ENCODE results near the gene ADCY3.

The ADCY3 gene

GRCh38 chr2:24874035-24874434 lies 46.0 kb downstream of the ADCY3 start:
- no peak for FAIRE-seq

DNA sequence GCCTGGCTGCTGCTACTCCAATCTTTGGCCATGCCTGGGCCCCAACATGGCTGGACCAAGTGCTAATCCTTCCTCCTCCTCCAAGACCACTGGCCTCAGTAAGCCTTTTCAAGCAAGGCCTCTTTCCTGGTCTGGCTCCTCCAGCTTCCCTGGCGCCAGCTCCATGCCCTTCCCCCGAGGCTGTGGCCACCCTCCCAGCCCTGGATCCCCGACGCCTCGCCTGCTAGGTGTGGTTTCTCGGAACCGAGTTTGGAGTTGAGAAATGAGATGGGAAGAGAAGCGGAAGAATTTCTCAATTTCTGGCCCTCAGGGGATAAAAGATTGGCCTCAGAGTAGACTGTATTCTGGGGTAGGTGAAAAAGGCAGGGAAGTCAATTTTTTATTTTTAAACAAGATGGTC lies 46.4 kb downstream of the ADCY3 start:
- no peak for FAIRE-seq

DNA sequence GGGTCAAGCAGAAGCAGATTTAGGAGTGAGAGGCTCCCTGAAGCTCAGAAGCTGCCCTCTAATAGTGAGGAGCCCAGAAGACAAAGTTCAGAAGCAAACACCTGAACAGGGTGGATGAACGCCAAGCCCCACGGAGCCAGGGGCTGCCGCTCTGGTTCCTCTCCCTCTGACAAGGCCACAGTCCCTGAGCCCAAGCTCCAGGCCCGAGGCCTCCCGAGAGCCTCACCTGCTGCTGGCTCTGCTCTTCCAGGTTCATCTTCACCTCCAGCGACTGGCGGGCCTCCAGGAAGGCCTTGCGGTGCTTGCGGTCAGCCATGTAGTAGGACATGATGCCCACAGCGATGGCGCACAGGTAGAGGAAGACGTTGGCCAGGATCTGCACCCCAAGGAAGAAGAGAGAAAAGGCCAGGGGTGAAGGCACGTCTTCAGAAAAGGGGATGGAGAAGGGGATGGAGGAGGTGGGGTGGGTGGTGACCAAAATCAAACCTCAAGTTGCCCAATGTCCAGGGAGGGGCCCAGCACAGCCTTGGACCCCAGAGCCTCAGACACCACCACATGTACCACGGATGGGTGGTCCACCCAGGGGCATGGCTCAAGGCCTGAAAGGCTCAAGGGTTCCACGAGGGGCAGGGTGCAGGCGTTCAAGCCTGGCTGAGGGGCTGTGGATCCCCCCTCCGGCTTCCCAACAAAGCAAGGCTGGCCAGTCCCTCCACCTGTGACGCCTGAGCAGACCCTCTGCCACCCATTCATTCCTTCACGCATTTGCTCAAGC lies 47.5 kb downstream of the ADCY3 start:
- FAIRE-seq, result no peak

DNA sequence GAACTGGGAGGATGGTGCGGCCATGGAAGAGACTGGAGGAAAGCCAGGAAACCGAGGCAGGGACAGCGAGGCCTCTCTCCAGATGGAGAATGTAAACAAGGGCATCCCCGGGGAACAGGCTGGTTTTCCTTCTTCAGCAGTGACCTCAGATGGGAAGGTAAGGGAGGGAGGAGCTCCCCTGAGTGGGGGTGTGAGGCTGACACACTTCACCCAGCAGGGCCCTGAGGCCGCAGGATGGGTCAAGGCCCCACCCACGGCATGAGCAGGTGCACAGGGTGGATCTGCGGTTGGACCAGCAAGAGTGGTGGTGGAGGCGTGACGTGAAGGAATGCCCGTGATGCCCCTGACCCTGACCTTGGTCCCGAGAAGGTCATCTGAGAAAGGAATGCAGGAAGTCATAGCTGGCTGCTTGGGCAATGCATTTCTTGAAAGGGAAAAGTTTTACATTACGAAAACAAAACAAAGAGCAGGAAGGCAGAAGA lies 48.1 kb downstream of the ADCY3 start:
- FAIRE-seq, result no peak

GRCh38 chr2:24870891-24871705 lies 48.9 kb downstream of the ADCY3 start:
- FAIRE-seq, result no peak

DNA sequence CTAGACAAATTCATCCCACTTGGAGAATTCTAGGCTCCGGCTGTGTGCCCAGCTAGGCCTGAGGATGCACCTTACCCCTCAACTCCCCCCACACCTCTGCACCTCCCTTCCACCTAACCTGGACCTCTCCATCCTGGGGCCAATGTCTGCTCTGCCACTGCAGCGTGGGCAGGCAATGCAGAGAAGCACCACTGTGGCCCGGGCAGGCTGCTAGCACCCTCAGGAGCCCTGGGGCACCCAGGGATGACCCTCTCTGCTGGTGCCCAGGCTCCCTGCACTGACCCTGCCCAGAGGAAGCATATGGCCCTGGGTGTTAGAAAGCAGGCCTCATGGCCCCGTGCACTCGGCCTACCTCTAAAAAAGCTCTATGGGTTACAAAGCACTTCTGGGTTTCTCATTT lies 49.6 kb downstream of the ADCY3 start:
- FAIRE-seq, result no peak

- FAIRE-seq, result no peak
Measured at GRCh38 chr2:24866946-24867345, 53.1 kb downstream of the ADCY3 start.

- FAIRE-seq, result no peak
Measured at GRCh38 chr2:24863641-24864040, 56.4 kb downstream of the ADCY3 start.

- no peak for FAIRE-seq
Measured at GRCh38 chr2:24861500-24861899, 58.5 kb downstream of the ADCY3 start.

- FAIRE-seq, result no peak
Measured at GRCh38 chr2:24860631-24861030, 59.4 kb downstream of the ADCY3 start.

- FAIRE-seq, result no peak
Measured at GRCh38 chr2:24859968-24860600, 60.0 kb downstream of the ADCY3 start.

- FAIRE-seq, result no peak
Measured at GRCh38 chr2:24858996-24859395, 61.0 kb downstream of the ADCY3 start.

DNA sequence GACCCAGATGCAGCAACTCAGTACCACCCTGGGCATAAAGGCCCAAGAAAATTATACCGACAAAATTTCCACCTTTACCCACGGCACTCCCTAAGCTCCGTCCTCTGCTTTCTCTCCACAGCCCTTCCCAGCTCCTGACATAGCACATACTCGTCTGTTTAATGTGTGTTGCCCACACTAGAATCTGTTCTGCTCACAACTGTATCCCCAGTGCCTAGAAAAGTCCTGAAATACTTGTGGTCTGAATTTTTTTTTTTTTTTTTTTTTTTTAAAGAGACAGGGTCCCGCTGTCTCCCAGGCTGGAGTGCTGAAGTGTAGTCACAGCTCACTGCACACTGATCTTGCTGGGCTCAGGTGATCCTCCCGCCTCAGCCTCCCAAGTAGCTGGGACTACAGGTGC lies 62.3 kb downstream of the ADCY3 start:
- no peak for FAIRE-seq

DNA sequence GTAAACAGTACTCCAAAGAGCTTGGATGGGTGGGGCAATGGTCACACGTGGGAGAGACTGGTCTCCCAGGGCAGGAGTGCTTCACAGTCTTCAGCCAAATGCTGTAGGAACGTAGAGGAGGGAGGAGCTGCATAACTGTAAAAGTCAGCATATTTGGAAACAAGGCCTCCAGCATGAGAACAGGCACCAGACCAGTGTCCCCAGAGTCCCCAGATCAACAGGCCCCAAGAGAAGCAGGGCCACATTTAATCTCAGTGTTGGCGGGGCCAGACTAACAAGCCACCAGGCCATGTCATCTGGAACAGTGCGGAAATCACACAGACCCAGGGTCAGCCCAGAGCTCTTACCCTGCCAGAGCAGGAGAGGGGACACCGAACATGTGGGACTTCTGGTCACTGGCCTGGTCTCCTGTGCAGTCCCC lies 63.2 kb downstream of the ADCY3 start:
- no peak for FAIRE-seq

GRCh38 chr2:24855726-24856125 lies 64.3 kb downstream of the ADCY3 start:
- FAIRE-seq, result no peak

DNA sequence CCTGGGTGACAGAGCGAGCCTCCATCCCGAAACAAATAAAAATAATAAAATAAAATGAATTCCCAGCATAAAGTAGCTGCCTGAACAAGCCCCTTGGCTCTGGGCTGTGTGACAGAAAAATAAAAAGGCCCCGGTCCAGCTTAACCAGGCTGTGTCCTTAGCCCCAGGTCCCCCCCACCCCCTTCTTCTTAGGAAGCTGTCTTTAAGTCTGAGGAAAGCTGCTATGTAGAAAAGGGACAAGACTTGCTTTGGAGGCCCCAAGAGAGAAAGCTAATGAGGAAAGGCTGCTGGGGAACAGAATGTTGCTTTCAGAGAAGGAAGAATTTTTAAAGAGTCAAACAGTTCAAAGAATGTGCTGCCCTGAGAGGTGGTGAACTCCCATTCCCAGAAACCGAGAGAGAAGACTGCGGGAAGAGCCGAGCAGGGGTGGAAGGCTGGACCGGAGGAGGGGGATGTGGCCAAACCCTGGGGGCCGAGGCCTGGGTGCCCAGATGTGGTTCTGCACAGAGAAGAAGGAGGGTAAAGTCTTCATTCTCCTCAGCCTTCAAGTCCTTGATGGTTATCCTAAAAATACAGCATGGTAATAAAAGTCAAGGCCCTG lies 64.9 kb downstream of the ADCY3 start:
- no peak for FAIRE-seq

GRCh38 chr2:24853996-24854395 lies 66.0 kb downstream of the ADCY3 start:
- no peak for FAIRE-seq

DNA sequence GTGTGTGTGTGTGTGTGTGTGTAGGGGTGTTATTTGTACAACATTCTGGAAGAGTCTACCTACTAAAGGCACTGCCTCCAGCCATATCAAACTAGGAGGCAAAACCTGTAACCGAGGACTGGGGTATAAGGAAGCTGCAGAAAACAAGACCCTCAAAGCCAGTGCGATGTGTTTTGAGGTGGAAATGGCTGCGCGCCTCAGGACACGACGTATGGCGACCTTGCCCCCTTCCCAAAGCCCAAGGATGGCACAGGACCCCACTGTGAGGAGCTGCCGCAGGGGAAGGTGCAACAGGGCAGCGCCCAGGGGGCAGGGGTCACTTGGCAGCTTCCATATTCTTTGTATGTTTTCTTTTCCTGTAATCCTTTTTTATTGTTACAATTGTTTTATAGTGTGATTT lies 67.0 kb downstream of the ADCY3 start:
- no peak for FAIRE-seq

- no peak for FAIRE-seq
Measured at GRCh38 chr2:24852431-24853020, 67.5 kb downstream of the ADCY3 start.

DNA sequence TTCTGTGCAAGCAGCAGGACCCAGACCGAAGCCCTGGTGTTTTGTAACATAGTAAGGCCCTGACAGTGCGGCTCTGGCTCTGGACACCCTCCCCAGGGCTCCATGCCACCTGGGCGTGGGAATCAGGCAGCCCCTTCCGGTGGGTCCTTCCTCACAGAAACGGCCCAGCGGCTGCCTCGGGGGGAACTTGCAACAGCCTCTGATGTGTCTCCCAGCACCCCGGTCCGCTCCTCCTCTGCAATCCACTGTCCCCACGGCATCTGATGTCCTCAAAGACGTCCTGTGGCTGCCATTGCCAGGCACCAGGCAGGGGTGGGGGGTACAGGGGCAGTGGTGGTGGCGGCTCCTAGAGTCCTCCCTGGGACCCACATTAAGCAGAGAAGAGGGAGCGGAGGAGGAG lies 68.0 kb downstream of the ADCY3 start:
- no peak for FAIRE-seq

DNA sequence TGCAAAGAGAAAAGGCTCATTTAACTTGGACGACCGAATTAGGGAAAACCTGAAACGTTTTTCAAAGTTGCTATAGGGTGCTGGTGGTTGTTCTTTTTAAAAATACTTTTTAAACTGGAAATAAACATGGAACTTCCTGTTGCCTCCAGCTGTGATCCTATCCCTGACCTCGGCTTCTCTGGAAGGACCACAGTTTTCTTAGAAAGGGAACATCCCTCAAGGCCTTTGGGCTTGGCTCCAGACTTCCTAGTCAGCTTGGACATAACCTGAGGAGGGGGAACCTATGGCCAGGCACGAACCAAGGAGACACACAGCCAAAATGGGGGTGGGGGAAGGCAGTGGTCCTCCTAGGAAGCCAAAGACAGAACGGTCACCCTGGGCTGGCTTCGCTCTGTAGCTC lies 69.1 kb downstream of the ADCY3 start:
- no peak for FAIRE-seq

GRCh38 chr2:24845691-24846090 lies 74.3 kb downstream of the ADCY3 start:
- FAIRE-seq, result no peak

Data from endometrium (tissue), 2 donors.